Measurements from ENCODE around the gene ARHGAP6.

DNA sequence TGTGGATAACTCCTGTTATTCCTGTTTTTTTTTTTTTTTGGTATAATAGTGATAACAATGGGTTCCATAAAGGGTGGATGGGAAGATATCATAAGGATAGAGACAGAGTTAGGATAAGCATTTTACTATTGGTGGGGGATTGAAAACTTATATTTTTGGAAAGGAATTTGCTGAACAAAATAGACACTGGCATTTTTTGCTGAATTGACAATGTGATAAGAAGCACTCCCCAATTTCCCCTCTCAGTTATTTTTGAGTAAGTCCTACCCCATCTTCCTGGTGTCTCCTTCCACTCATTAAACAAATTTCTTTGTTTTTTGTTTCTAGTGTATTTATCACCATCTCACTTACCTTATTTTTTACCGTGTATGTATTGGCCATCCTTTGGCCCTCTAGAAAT is 316.7 kb downstream of the ARHGAP6 start:
- TF ChIP-seq POLR2A (IDR thresholded peaks at IDR 0.05), result no peak
- no peak for TF ChIP-seq CTCF (IDR thresholded peaks at IDR 0.05)

Measured in uterus (tissue), 2 donors.